MM.1S (cell line): ENCODE measurements around the gene LRRC8A.

Experiments
- DNase-seq: peaks from one replicate; pipeline ENCODE4 v3.0.0-alpha.2; 2015
- H2AFZ ChIP-seq: fragments of 300-600 bp; sonication (generic); 2 replicates; pipeline ENCODE4 v1.6.0; 2016; ENCODE audit warnings: antibody characterized with exemption, low read length
- H3F3A ChIP-seq: fragments of 300-600 bp; sonication (generic); 2 replicates; pipeline ENCODE4 v1.6.1; 2016; ENCODE audit warnings: mild to moderate bottlenecking, antibody characterized with exemption, low read length, moderate library complexity, mixed read lengths; ENCODE audit not compliant: insufficient read depth
- H3K27ac ChIP-seq: fragments of 300-600 bp; sonication (generic); 2 replicates; pipeline ENCODE4 v1.5.1; 2016; ENCODE audit warnings: mild to moderate bottlenecking, low read length
- H3K27me3 ChIP-seq: fragments of 300-600 bp; sonication (generic); replicated peaks from 2 replicates; pipeline ENCODE4 v1.6.0; 2016; ENCODE audit warnings: low read length; ENCODE audit not compliant: insufficient read depth
- H3K36me3 ChIP-seq: fragments of 300-600 bp; sonication (generic); replicated peaks from 2 replicates; pipeline ENCODE4 v1.6.1; 2016; ENCODE audit warnings: mild to moderate bottlenecking, low read length, mixed read lengths; ENCODE audit not compliant: insufficient read depth
- H3K4me1 ChIP-seq: fragments of 300-600 bp; sonication (generic); 2 replicates; pipeline ENCODE4 v1.6.1; 2016; ENCODE audit warnings: low read length, mixed read lengths
- H3K4me2 ChIP-seq: fragments of 300-600 bp; sonication (generic); 2 replicates; pipeline ENCODE4 v1.6.0; 2016; ENCODE audit warnings: low read depth, low read length
- H3K4me3 ChIP-seq: fragments of 300-600 bp; sonication (generic); 2 replicates; pipeline ENCODE4 v1.5.1; 2016; ENCODE audit warnings: low read length, mixed read lengths
- H3K79me2 ChIP-seq: fragments of 300-600 bp; sonication (generic); 2 replicates; pipeline ENCODE4 v1.6.1; 2016; ENCODE audit warnings: mixed run types, low read length, mixed read lengths
- H3K9ac ChIP-seq: fragments of 300-600 bp; sonication (generic); 2 replicates; pipeline ENCODE4 v1.6.1; 2016; ENCODE audit warnings: low read length, mixed read lengths
- H3K9me2 ChIP-seq: fragments of 300-600 bp; sonication (generic); replicated peaks from 2 replicates; pipeline ENCODE4 v1.6.1; 2016; ENCODE audit warnings: mild to moderate bottlenecking, low read length, mixed read lengths; ENCODE audit not compliant: insufficient read depth
- H3K9me3 ChIP-seq: fragments of 300-600 bp; sonication (generic); replicated peaks from 2 replicates; pipeline ENCODE4 v1.6.1; 2016; ENCODE audit warnings: mild to moderate bottlenecking, low read length, mixed read lengths; ENCODE audit not compliant: insufficient read depth
- H4K20me1 ChIP-seq: fragments of 300-600 bp; sonication (generic); 2 replicates; pipeline ENCODE4 v1.6.1; 2016; ENCODE audit warnings: mild to moderate bottlenecking, low read length, moderate library complexity, mixed read lengths; ENCODE audit not compliant: insufficient read depth
- CTCF ChIP-seq: fragments of 300-600 bp; sonication (generic); IDR thresholded peaks from 2 replicates; pipeline ENCODE4 v1.5.1; 2016; ENCODE audit warnings: antibody characterized with exemption, low read length, mixed read lengths
- EZH2 ChIP-seq: fragments of 300-600 bp; sonication (generic); optimal IDR thresholded peaks from 2 replicates; pipeline ENCODE3; 2017; ENCODE audit warnings: low read depth, mild to moderate bottlenecking, antibody characterized with exemption, low read length, mixed read lengths
- EZH2phosphoT487 ChIP-seq: fragments of 300-600 bp; sonication (generic); IDR thresholded peaks from 2 replicates; pipeline ENCODE4 v1.6.1; 2018; ENCODE audit warnings: antibody characterized with exemption, low read length

Gene LRRC8A

GRCh38 chr9:128861501-128861900 lies 20.4 kb upstream of the LRRC8A start:
- Histone ChIP-seq H3K9me2 (no peaks in the 10 kb centered on the region), H3K9ac (no peak overlapping the region), H3K36me3 (no peaks in the 10 kb centered on the region), H4K20me1 (no peaks in the 10 kb centered on the region), H2AFZ (no peak overlapping the region), H3K4me3 (no peak overlapping the region), H3K4me1 (no peaks in the 10 kb centered on the region), H3F3A (no peaks in the 10 kb centered on the region), H3K27ac (no peak overlapping the region), H3K27me3 (no peaks in the 10 kb centered on the region), H3K79me2 (no peaks in the 10 kb centered on the region), H3K9me3 (no peaks in the 10 kb centered on the region), H3K4me2 (no peak overlapping the region)
- DNase-seq = no peak
- no peak for TF ChIP-seq EZH2phosphoT487
- no peak for TF ChIP-seq EZH2
- no peak for TF ChIP-seq CTCF

- Histone ChIP-seq H3K79me2 (no peaks in the 10 kb centered on the region), H3K4me3 (no peak overlapping the region), H3K9me3 (no peaks in the 10 kb centered on the region), H3K27ac (no peak overlapping the region), H3K36me3 (no peaks in the 10 kb centered on the region), H3K27me3 (no peaks in the 10 kb centered on the region), H3K9me2 (no peaks in the 10 kb centered on the region), H3F3A (no peaks in the 10 kb centered on the region), H3K4me1 (no peaks in the 10 kb centered on the region), H4K20me1 (no peaks in the 10 kb centered on the region), H2AFZ (no peak overlapping the region), H3K9ac (no peak overlapping the region), H3K4me2 (no peak overlapping the region)
- DNase-seq = no peak
- TF ChIP-seq CTCF (no peak), EZH2phosphoT487 (no peak), EZH2 (no peak)
Observed at GRCh38 chr9:128862401-128862851, 19.5 kb upstream of the LRRC8A start.

- no peaks in the 10 kb centered on the region for H3K27me3 ChIP-seq
- no peaks in the 10 kb centered on the region for H3K79me2 ChIP-seq
- no peaks in the 10 kb centered on the region for H4K20me1 ChIP-seq
- no peaks in the 10 kb centered on the region for H3K4me1 ChIP-seq
- no peak overlapping the region for H3K9ac ChIP-seq
- no peak overlapping the region for H3K27ac ChIP-seq
- no peak overlapping the region for H2AFZ ChIP-seq
- TF ChIP-seq EZH2 (no peak), CTCF (peak; percentile 91), EZH2phosphoT487 (no peak)
- H3K36me3 ChIP-seq = no peaks in the 10 kb centered on the region
- H3K9me3 ChIP-seq = no peaks in the 10 kb centered on the region
- no peak overlapping the region for H3K4me2 ChIP-seq
- H3K9me2 ChIP-seq = no peaks in the 10 kb centered on the region
- peak; percentile 80 for DNase-seq
- H3K4me3 ChIP-seq = no peak overlapping the region
- no peaks in the 10 kb centered on the region for H3F3A ChIP-seq
Observed at GRCh38 chr9:128863647-128864046, 18.3 kb upstream of the LRRC8A start.
